ENCODE measurements around the gene C1orf21.

GRCh38 chr1:184644771-184645170 lies 257.9 kb downstream of the C1orf21 start:
- TF ChIP-seq CTCF (conservative IDR thresholded peaks at IDR 0.05 in 1 of 2, IDR thresholded peaks at IDR 0.05 in 1 of 2; ENCODE audit: low read depth in 1 of 2, low read length in 2 of 2) (no peak), EZH2 (IDR thresholded peaks at IDR 0.05; ENCODE audit: low read length, missing control alignments) (no peak)

Measured in fibroblast of lung (primary cell).